Mononuclear cell (primary cell): Measurements from ENCODE around the gene APBB1IP. TPM values are rescaled to one million over a fixed set of nuclear protein-coding genes. Genes with fewer than 3 reads are reported as not detected.

ENCODE experiments used
- H3K27me3 ChIP-seq: 2 replicates; pipeline ENCODE4 v1.6.0; 2011; ENCODE audit warnings: low read length, control low read depth; ENCODE audit not compliant: insufficient read depth
- H3K4me1 ChIP-seq: 2 replicates; pipeline ENCODE4 v1.5.1; 2011; ENCODE audit warnings: mild to moderate bottlenecking, low read length, control low read depth; ENCODE audit not compliant: insufficient read depth
- H3K4me3 ChIP-seq: 2 replicates; pipeline ENCODE4 v1.5.1; 2011; ENCODE audit warnings: mild to moderate bottlenecking, low read length, moderate library complexity
- H3K9me3 ChIP-seq: 2 replicates; pipeline ENCODE4 v1.5.1; 2011; ENCODE audit warnings: low read depth, mild to moderate bottlenecking, control low read depth, low read length
- total RNA-seq: library from RNA; depleted of rRNA; stranded (reverse); fragments of >200 nt; gene quantifications from one replicate; pipeline ENCODE4 v1.2.3, GENCODE V29; 2012

The APBB1IP gene
- total RNA-seq, 1 donor = 38.0 TPM

DNA sequence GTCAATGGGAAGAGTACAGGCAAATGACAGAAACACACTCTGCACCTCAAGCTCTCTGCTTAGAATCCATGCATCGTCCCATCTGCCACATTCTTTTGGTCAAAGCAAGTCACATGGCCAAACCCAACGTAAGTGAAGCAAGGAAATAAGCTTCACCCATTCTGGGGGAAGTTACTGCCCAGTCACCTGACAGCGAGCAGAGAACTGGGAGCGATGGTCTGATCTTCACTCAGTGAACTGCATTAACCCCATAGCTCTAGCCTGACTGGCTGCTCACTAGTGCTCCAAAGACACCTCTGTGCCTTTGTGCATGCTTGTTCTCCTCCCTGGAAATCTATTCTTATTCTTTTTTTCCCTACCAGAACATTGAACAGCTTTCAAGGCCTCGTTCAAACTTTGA lies 89.9 kb downstream of the APBB1IP start:
- H3K27me3 ChIP-seq = no peaks in the 10 kb centered on the region
- no peak overlapping the region for H3K4me3 ChIP-seq
- H3K9me3 ChIP-seq = no peaks in the 10 kb centered on the region
- H3K4me1 ChIP-seq = peaks cover 42% of the 10 kb centered on the region

DNA sequence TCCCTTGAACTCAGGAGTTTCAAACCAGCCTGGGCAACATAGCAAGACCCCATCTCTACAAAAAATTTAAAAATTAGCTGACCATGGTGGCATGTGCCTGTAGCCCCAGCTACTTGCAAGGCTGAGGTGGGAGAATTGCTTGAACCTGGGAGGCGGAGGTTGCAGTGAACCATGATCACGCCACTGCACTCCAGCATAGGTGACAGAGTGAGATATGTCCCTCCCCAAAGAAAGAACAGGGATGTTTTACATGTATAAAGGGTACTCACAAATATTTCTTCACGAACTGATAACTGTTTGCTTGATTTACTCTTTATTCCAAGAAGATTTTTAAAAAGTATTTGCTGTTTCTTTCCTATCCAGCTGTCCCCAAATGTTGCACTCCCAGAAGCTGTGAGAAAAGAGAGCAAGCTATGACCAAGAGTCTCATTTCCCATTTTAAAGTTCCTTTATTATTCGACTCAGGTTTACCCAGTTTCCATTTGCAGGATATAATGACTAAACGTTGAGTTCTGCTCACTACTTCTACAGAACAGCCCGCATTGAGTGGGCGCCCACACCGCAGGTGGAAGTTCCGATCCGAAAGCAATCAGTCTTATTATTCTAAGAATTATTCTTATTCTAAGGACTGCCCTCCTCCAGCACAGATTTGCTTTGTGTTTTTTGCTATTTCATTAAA lies 90.7 kb downstream of the APBB1IP start:
- Histone ChIP-seq H3K4me3 (no peak overlapping the region), H3K9me3 (no peaks in the 10 kb centered on the region), H3K27me3 (no peaks in the 10 kb centered on the region), H3K4me1 (peaks cover 38% of the 10 kb centered on the region)

DNA sequence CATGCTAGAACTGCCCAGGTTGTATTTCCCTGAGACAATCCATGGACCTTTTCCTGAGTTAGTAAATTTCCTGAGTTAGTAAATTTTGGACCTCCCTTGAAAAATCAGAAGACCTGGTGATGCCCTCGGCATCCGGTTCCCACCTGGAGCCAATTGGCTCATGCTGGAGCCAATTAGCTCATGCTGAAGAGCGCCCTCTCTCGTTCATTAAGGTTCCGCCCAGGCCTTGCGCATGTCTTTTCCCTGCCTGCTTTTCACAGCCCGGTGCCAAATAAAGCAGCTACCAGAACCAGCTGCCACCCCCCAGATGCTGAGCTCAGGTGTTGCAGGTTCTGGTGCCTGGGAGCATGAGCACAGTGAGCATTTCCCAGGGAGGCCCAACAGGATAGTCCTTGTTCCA lies 96.2 kb downstream of the APBB1IP start:
- no peaks in the 10 kb centered on the region for H3K4me1 ChIP-seq
- H3K9me3 ChIP-seq = no peaks in the 10 kb centered on the region
- H3K27me3 ChIP-seq = no peaks in the 10 kb centered on the region
- H3K4me3 ChIP-seq = no peak overlapping the region

DNA sequence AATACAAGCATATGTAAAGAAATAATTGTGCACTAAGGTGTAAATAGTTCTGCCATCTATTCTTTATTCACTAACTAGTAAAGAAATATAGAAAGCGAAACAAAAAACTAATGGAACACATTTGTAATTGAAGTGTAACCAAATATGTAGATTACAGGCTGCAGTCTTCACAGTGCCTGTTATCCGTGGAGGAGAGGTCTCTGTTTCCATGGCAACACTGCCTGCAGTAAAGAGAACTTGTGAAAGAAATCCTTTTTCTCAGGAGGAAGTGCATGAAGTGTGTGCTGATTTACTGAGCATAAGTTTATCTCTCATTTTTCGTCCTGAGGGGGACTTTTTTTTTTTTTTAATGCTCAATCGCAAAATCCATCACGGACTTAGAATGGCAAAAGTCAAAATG lies 102.5 kb downstream of the APBB1IP start:
- Histone ChIP-seq H3K4me3 (no peak overlapping the region), H3K9me3 (no peaks in the 10 kb centered on the region), H3K27me3 (no peaks in the 10 kb centered on the region), H3K4me1 (peaks cover 21% of the 10 kb centered on the region)

GRCh38 chr10:26543567-26544306 lies 105.6 kb downstream of the APBB1IP start:
- no peak overlapping the region for H3K4me3 ChIP-seq
- no peaks in the 10 kb centered on the region for H3K27me3 ChIP-seq
- no peaks in the 10 kb centered on the region for H3K9me3 ChIP-seq
- peaks cover 21% of the 10 kb centered on the region for H3K4me1 ChIP-seq

DNA sequence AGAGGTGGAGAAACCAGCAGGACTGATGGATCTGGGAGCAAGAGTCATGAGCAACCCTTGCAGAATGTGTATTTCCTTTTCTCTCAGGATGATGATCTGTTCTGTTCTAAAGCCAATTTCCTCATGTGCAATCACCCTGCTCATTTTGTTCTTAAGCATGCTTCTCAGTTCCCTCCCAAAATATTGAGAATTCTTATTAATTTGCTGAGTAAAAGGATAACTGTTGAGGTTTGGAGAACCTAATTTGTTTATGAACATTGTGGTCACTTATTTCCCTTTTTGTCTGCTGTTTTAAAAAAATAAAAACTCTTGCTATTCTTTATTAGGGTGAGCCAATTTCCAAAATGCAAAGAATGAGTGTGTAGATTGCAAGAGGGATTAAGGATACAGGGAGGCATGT lies 106.8 kb downstream of the APBB1IP start:
- H3K4me1 ChIP-seq = peaks cover 21% of the 10 kb centered on the region
- H3K27me3 ChIP-seq = no peaks in the 10 kb centered on the region
- H3K4me3 ChIP-seq = no peak overlapping the region
- peaks cover 11% of the 10 kb centered on the region for H3K9me3 ChIP-seq

GRCh38 chr10:26550774-26551526 lies 112.8 kb downstream of the APBB1IP start:
- Histone ChIP-seq H3K9me3 (peaks cover 18% of the 10 kb centered on the region), H3K27me3 (no peaks in the 10 kb centered on the region), H3K4me3 (no peak overlapping the region), H3K4me1 (peaks cover 21% of the 10 kb centered on the region)

GRCh38 chr10:26554246-26554645 lies 116.1 kb downstream of the APBB1IP start:
- peaks cover 34% of the 10 kb centered on the region for H3K4me1 ChIP-seq
- H3K27me3 ChIP-seq = no peaks in the 10 kb centered on the region
- no peak overlapping the region for H3K4me3 ChIP-seq
- H3K9me3 ChIP-seq = peaks cover 14% of the 10 kb centered on the region

DNA sequence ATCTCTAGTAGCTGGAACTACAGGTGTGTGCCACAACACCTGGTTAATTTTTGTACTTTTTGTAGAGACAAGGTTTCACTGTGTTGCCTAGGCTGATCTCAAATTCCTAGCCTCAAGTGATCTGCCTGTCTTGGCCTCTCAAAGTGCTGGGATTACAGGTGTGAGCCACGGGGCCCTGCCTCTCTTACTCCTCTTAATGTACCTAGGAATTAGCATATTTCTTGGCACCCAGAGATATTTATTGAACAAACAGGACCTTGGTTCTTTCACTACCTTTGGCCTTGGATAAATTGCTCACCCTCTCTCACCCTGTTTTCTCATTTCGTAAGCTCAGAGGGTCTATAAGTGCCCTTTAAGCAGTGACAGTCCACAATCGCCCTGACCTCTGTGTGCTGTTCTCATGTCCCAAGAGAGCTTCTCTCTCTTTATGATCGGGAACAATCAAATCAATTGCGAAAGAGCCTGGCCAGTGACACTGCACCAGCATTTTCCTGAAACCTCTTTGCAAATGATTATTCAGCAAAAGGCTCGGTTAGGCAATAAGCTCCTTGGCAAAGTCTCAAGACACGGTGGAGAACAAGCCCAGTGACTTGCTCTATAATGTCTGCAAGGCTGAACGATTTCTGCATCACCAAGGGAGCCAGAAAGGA lies 117.7 kb downstream of the APBB1IP start:
- Histone ChIP-seq H3K4me3 (no peak overlapping the region), H3K4me1 (peaks cover 34% of the 10 kb centered on the region), H3K27me3 (no peaks in the 10 kb centered on the region), H3K9me3 (no peaks in the 10 kb centered on the region)

- H3K27me3 ChIP-seq = no peaks in the 10 kb centered on the region
- no peak overlapping the region for H3K4me3 ChIP-seq
- peaks cover 33% of the 10 kb centered on the region for H3K4me1 ChIP-seq
- no peaks in the 10 kb centered on the region for H3K9me3 ChIP-seq
These were observed 118.9 kb downstream of the APBB1IP start for GRCh38 chr10:26556748-26557640.

DNA sequence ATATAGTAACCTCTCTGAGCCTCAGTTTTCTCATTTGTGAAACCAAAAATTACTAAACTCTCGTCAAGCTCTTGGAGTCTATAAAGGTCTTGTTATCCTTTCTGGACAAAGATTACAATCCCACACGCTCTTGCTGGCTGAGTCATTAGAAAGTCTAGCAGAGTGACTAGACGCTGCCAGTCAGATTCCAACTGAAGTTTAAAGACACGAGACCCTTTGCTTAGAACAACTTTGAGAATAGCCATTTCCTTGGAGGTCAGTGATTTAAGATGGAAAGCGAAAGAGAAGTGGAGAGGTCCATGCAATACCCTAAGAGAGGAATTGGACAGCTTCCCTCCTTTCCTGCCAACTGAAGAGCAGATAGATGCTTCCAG lies 119.5 kb downstream of the APBB1IP start:
- Histone ChIP-seq H3K4me3 (no peak overlapping the region), H3K27me3 (no peaks in the 10 kb centered on the region), H3K9me3 (no peaks in the 10 kb centered on the region), H3K4me1 (peaks cover 29% of the 10 kb centered on the region)

DNA sequence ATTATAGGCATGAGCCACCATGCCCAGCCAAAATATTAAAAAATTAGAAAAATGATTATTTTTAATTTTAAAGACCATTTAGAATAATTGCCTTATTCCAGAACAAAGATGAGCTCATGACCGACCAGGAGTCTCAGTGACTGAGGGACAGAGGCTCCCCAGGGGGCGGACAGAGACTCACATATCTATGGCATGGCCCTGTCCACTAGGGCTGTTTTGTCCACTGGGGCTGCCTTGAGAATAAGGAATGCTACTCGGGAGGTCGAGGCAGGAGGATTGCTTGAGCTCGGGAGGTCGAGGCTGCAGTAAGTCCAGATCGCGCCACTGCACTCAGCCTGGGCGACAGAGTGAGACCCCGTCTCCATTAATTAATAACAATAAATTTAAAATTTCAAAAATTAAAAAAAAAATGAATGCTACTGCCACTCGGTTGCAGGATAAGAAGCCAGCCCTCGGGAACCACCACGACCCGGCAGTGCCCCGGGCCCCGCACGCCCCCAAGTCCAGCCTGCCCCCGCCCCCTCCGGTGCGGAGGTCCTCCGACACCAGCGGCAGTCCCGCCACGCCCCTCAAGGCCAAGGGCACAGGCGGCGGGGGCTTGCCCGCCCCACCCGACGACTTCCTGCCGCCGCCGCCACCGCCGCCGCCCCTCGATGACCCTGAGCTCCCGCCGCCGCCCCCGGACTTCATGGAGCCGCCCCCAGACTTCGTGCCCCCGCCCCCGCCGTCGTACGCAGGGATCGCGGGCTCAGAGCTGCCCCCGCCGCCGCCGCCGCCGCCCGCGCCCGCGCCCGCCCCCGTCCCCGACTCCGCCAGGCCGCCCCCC lies 128.6 kb downstream of the APBB1IP start:
- H3K4me3 ChIP-seq = no peak overlapping the region
- peaks cover 5% of the 10 kb centered on the region for H3K9me3 ChIP-seq
- no peaks in the 10 kb centered on the region for H3K4me1 ChIP-seq
- no peaks in the 10 kb centered on the region for H3K27me3 ChIP-seq

DNA sequence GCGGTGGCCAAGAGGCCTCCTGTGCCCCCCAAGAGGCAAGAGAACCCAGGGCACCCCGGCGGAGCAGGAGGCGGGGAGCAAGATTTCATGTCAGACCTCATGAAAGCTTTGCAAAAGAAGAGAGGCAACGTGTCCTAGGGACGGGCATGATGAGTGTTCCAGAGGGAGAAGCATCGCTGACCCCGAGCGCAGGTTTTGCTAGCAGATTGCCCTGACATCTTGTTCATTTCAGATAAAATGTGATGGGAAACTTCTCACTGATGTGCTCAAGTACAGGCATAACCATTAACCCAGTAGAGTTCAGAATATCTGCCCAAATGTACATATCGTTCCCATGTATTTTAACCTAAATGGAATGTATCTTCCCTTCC lies 129.2 kb downstream of the APBB1IP start:
- Histone ChIP-seq H3K4me3 (no peak overlapping the region), H3K27me3 (no peaks in the 10 kb centered on the region), H3K4me1 (no peaks in the 10 kb centered on the region), H3K9me3 (peaks cover 5% of the 10 kb centered on the region)

GRCh38 chr10:26571655-26572054 lies 133.5 kb downstream of the APBB1IP start:
- H3K4me3 ChIP-seq = no peak overlapping the region
- peaks cover 17% of the 10 kb centered on the region for H3K4me1 ChIP-seq
- peaks cover 5% of the 10 kb centered on the region for H3K9me3 ChIP-seq
- H3K27me3 ChIP-seq = no peaks in the 10 kb centered on the region
